Nephron progenitor cell (in vitro differentiated cells): ENCODE data around the gene SP110.

Experiments used
- DNase-seq: peaks from one replicate; pipeline ENCODE4 v3.0.0; 2021
- H3K27ac Mint-ChIP-seq: 2 replicates; pipeline ENCODE4 v1.8.0; 2021; ENCODE audit warnings: mild to moderate bottlenecking, moderate library complexity, mixed read lengths
- H3K27me3 Mint-ChIP-seq: 2 replicates; pipeline ENCODE4 v1.8.0; 2021; ENCODE audit warnings: mild to moderate bottlenecking, low read depth, mixed read lengths; ENCODE audit not compliant: poor library complexity
- H3K36me3 Mint-ChIP-seq: 2 replicates; pipeline ENCODE4 v1.8.0; 2021; ENCODE audit warnings: low read depth, mixed read lengths
- H3K4me1 Mint-ChIP-seq: 2 replicates; pipeline ENCODE4 v1.8.0; 2021; ENCODE audit warnings: mixed read lengths
- H3K4me3 Mint-ChIP-seq: 2 replicates; pipeline ENCODE4 v1.8.0; 2021; ENCODE audit warnings: mild to moderate bottlenecking, moderate library complexity, mixed read lengths
- H3K9me3 Mint-ChIP-seq: 2 replicates; pipeline ENCODE4 v1.8.0; 2021; ENCODE audit warnings: mild to moderate bottlenecking, moderate library complexity, mixed read lengths
- CTCF ChIP-seq: fragments of 200-600 bp; sonication (generic); IDR thresholded peaks from 2 replicates; pipeline ENCODE4 v1.5.0; 2021; ENCODE audit warnings: antibody characterized with exemption

SP110 gene

GRCh38 chr2:230244211-230244610 lies 24.4 kb upstream of the SP110 start:
- DNase-seq: no peak
- H3K4me3 Mint-ChIP-seq: no peak overlapping the region
- no peaks in the 10 kb centered on the region for H3K36me3 Mint-ChIP-seq
- H3K9me3 Mint-ChIP-seq: no peaks in the 10 kb centered on the region
- H3K4me1 Mint-ChIP-seq: no peaks in the 10 kb centered on the region
- H3K27me3 Mint-ChIP-seq: peaks cover 18% of the 10 kb centered on the region
- TF ChIP-seq CTCF: no peak
- H3K27ac Mint-ChIP-seq: no peak overlapping the region

GRCh38 chr2:230234845-230235244 lies 15.1 kb upstream of the SP110 start:
- no peak overlapping the region for H3K27ac Mint-ChIP-seq
- H3K4me3 Mint-ChIP-seq: no peak overlapping the region

GRCh38 chr2:230234122-230234722 lies 14.4 kb upstream of the SP110 start:
- peaks cover 32% of the 10 kb centered on the region for H3K9me3 Mint-ChIP-seq
- H3K27me3 Mint-ChIP-seq: peaks cover 6% of the 10 kb centered on the region
- H3K4me3 Mint-ChIP-seq: no peak overlapping the region
- no peak overlapping the region for H3K27ac Mint-ChIP-seq
- TF ChIP-seq CTCF: no peak
- no peak for DNase-seq
- no peaks in the 10 kb centered on the region for H3K4me1 Mint-ChIP-seq
- H3K36me3 Mint-ChIP-seq: peaks cover 7% of the 10 kb centered on the region

More at GRCh38 chr2:230234845-230235244, 15.1 kb upstream of the SP110 start:
- Mint-ChIP-seq H3K4me1 (no peaks in the 10 kb centered on the region), H3K9me3 (peaks cover 26% of the 10 kb centered on the region), H3K36me3 (peaks cover 7% of the 10 kb centered on the region), H3K27me3 (peaks cover 6% of the 10 kb centered on the region)
- DNase-seq: no peak
- no peak for TF ChIP-seq CTCF

GRCh38 chr2:230231251-230231650 lies 11.5 kb upstream of the SP110 start:
- Mint-ChIP-seq H3K27me3 (peaks cover 4% of the 10 kb centered on the region), H3K4me1 (no peaks in the 10 kb centered on the region), H3K4me3 (no peak overlapping the region), H3K27ac (no peak overlapping the region), H3K36me3 (peaks cover 7% of the 10 kb centered on the region), H3K9me3 (peaks cover 35% of the 10 kb centered on the region)
- DNase-seq: no peak
- TF ChIP-seq CTCF: no peak

DNA sequence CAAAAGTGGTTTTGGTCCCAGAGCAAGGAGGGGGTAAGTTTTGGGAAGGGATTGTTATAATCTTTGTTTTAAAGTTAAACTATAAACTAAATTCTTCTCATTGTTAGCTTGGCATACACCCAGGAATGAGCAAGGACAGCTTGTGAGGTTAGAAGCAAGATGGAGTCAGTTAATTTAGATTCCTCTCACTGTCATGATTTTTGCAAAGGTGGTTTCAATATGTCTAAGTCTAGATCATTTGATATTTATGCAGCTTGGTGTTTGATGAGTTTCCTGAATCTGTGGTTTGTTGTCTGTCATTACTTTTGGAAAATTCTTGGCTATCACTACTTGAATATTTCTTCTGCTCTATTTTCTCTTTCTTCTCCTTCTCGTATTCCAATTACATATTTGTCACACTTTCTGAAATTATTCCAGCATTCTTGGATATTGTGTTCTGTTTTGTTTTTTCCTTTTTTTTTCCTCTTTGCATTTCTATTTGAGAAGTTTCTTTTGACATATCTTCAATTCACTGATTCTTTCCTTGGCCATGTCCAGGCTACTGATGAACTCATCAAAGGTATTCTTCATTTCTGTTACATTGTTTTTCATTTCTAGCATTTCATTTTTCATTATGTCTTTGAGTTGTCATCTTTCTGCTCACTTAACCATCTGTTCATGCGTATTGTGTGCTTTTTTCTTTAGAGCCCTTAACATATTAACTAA lies 10.9 kb upstream of the SP110 start:
- Mint-ChIP-seq H3K36me3 (peaks cover 7% of the 10 kb centered on the region), H3K9me3 (peaks cover 35% of the 10 kb centered on the region), H3K4me1 (no peaks in the 10 kb centered on the region), H3K27me3 (peaks cover 4% of the 10 kb centered on the region), H3K27ac (no peak overlapping the region), H3K4me3 (no peak overlapping the region)
- TF ChIP-seq CTCF: no peak
- DNase-seq: no peak

DNA sequence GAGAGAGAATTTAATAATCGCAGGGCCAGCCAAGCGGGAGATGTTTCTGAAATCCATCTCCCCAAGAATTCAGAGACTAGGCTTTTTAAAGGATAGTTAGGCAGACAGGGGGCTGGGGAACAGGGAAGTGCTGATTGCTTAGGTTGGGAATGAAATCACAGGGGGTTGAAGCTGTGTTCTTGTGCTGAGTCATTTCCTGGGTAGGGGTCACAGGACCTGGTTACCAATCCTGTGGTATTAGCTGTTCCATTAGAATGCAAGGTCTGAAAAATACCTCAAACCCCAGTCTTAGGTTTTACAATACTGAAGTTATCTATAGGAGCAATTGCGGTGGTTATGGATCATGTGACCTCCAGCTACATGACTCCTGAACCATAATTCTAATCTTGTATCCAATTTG lies 10.3 kb upstream of the SP110 start:
- no peak for DNase-seq
- TF ChIP-seq CTCF: no peak

More for the DNA sequence above, 10.3 kb upstream of the SP110 start:
- H3K4me3 Mint-ChIP-seq: no peak overlapping the region
- H3K4me1 Mint-ChIP-seq: no peaks in the 10 kb centered on the region
- peaks cover 4% of the 10 kb centered on the region for H3K27me3 Mint-ChIP-seq
- no peak overlapping the region for H3K27ac Mint-ChIP-seq
- H3K36me3 Mint-ChIP-seq: peaks cover 7% of the 10 kb centered on the region
- peaks cover 35% of the 10 kb centered on the region for H3K9me3 Mint-ChIP-seq
